IMR-90 (cell line): ENCODE measurements around the gene SCAMP2. TPM values are rescaled to one million over a fixed set of nuclear protein-coding genes. Genes with fewer than 3 reads are reported as not detected.
A peak's percentile ranks its signal among the peaks of the same experiment; 100 is the strongest.

Experiments used
- ATAC-seq: fragments of 200-7000 bp; cut with Tn5 transposase; 2 replicates; pipeline ENCODE4 v1.9.1; 2020; ENCODE audit warnings: low read depth, mild to moderate bottlenecking, moderate library complexity
- BruUV-seq: library from RNA; stranded (reverse); fragments of 400-500 nt; replicated peaks from 2 replicates; lab custom pipeline; 2021; lab: Mats Ljungman, UMichigan
- CTCF ChIA-PET: fragments of 300-600 bp; formaldehyde crosslinking; extraction: SDS; loops from one replicate; lab custom pipeline; 2021; ENCODE audit warnings: antibody characterized with exemption; lab: Yijun Ruan, JAX
- POLR2A ChIA-PET: fragments of 300-600 bp; sonication (Branson Sonifier 250); formaldehyde crosslinking; loops from one replicate; lab custom pipeline; 2022; ENCODE audit warnings: antibody characterized with exemption; ENCODE audit not compliant: unreplicated experiment; lab: Charles Lee
- DNase-seq: peaks from one replicate; pipeline ENCODE4 v3.0.0; 2013
- H2AFZ ChIP-seq: replicated peaks from 2 replicates; pipeline ENCODE3; 2013; ENCODE audit warnings: low read length, mild to moderate bottlenecking; ENCODE audit not compliant: poor library complexity
- H2AK5ac ChIP-seq: 2 replicates; pipeline ENCODE4 v1.6.1; 2013; ENCODE audit warnings: low read depth, low read length, inconsistent platforms
- H2AK9ac ChIP-seq: replicated peaks from 2 replicates; pipeline ENCODE3; 2013; ENCODE audit warnings: mild to moderate bottlenecking, low read depth, low read length, moderate library complexity; ENCODE audit not compliant: poor library complexity
- H2BK120ac ChIP-seq: 2 replicates; pipeline ENCODE4 v1.6.1; 2013; ENCODE audit warnings: low read depth, low read length, inconsistent platforms
- H2BK15ac ChIP-seq: 3 replicates; pipeline ENCODE4 v1.6.1; 2013; ENCODE audit warnings: low read depth, low read length, inconsistent platforms
- H2BK20ac ChIP-seq: 2 replicates; pipeline ENCODE4 v1.6.1; 2013; ENCODE audit warnings: low read depth, mild to moderate bottlenecking, inconsistent platforms, low read length, moderate library complexity
- H2BK5ac ChIP-seq: 2 replicates; pipeline ENCODE4 v1.6.1; 2013; ENCODE audit warnings: mild to moderate bottlenecking, low read depth, low read length, inconsistent platforms; ENCODE audit not compliant: poor library complexity, severe bottlenecking
- H3K14ac ChIP-seq: replicated peaks from 2 replicates; pipeline ENCODE4 v1.6.1; 2013; ENCODE audit warnings: low read depth, low read length, inconsistent platforms
- H3K18ac ChIP-seq: 2 replicates; pipeline ENCODE4 v1.6.1; 2013; ENCODE audit warnings: low read depth, low read length, control low read depth
- H3K23ac ChIP-seq: 2 replicates; pipeline ENCODE4 v1.6.1; 2013; ENCODE audit warnings: low read depth, low read length, inconsistent platforms
- H3K27ac ChIP-seq: 2 replicates; pipeline ENCODE4 v1.5.1; 2013; ENCODE audit warnings: mild to moderate bottlenecking, control low read depth, low read length; ENCODE audit not compliant: insufficient read depth
- H3K27me3 ChIP-seq: 2 replicates; pipeline ENCODE4 v1.6.1; 2013; ENCODE audit warnings: low read length; ENCODE audit not compliant: control insufficient read depth, insufficient read depth
- H3K36me3 ChIP-seq: 2 replicates; pipeline ENCODE4 v1.6.1; 2013; ENCODE audit warnings: low read length, mixed read lengths; ENCODE audit not compliant: control insufficient read depth, insufficient read depth
- H3K4ac ChIP-seq: 2 replicates; pipeline ENCODE4 v1.6.1; 2013; ENCODE audit warnings: low read depth, low read length, inconsistent platforms
- H3K4me1 ChIP-seq: 2 replicates; pipeline ENCODE4 v1.6.1; 2013; ENCODE audit warnings: low read length, mixed read lengths; ENCODE audit not compliant: control insufficient read depth, insufficient read depth
- H3K4me2 ChIP-seq: 2 replicates; pipeline ENCODE4 v1.6.1; 2013; ENCODE audit warnings: low read depth, mild to moderate bottlenecking, control low read depth, low read length, moderate library complexity
- H3K4me3 ChIP-seq: 2 replicates; pipeline ENCODE4 v1.5.1; 2013; ENCODE audit warnings: low read depth, mild to moderate bottlenecking, control low read depth, low read length, moderate library complexity; ENCODE audit not compliant: insufficient read depth
- H3K56ac ChIP-seq: 2 replicates; pipeline ENCODE4 v1.6.1; 2013; ENCODE audit warnings: low read length, inconsistent platforms; ENCODE audit not compliant: insufficient read depth; ENCODE audit errors: extremely low read depth
- H3K79me1 ChIP-seq, 2 experiments: 2 replicates each; pipeline ENCODE4 v1.6.1; 2013; ENCODE audit warnings: low read length in 2 of 2, inconsistent platforms in 1 of 2, low read depth in 1 of 2
- H3K9ac ChIP-seq: 2 replicates; pipeline ENCODE4 v1.6.1; 2013; ENCODE audit warnings: low read depth, low read length, control low read depth
- H3K9me1 ChIP-seq: 2 replicates; pipeline ENCODE4 v1.6.1; 2013; ENCODE audit warnings: low read length, inconsistent platforms; ENCODE audit not compliant: insufficient read depth
- H3K9me3 ChIP-seq: 2 replicates; pipeline ENCODE4 v1.6.1; 2013; ENCODE audit warnings: low read length; ENCODE audit not compliant: control insufficient read depth, insufficient read depth
- H4K20me1 ChIP-seq: 2 replicates; pipeline ENCODE4 v1.6.1; 2013; ENCODE audit warnings: low read length, inconsistent platforms; ENCODE audit not compliant: insufficient read depth
- H4K5ac ChIP-seq: 2 replicates; pipeline ENCODE4 v1.6.1; 2013; ENCODE audit warnings: mild to moderate bottlenecking, low read depth, low read length, control low read depth
- H4K8ac ChIP-seq, 2 experiments: 2 replicates each; pipeline ENCODE4 v1.6.1; 2013; ENCODE audit warnings: low read depth in 2 of 2, low read length in 2 of 2, control low read depth in 1 of 2, inconsistent platforms in 1 of 2
- H4K91ac ChIP-seq: 2 replicates; pipeline ENCODE4 v1.6.1; 2013; ENCODE audit warnings: low read depth, low read length, inconsistent platforms; ENCODE audit not compliant: insufficient read depth
- MAFK ChIP-seq: IDR thresholded peaks from 2 replicates; pipeline ENCODE4 v1.6.1; 2012; ENCODE audit warnings: low read depth, low read length, improper control_type of control experiment
- WGBS, 2 experiments: methylation state at CpG; one replicate each; pipeline versions ENCODE4 v1.1.5 to v1.1.7; 2013; ENCODE audit warnings: missing lambda C conversion rate in 2 of 2; ENCODE audit not compliant: insufficient read length in 1 of 2; ENCODE audit errors: extremely low coverage in 2 of 2; 5-methylcytosine and 5-hydroxymethylcytosine counted together
- dilution Hi-C: fragments of 300-500 bp; cut with HindIII; formaldehyde crosslinking; loops from one replicate; pipeline ENCODE4 v1.14.3; 2018; ENCODE audit warnings: low sequenced_read_pairs; ENCODE audit not compliant: unreplicated experiment
- in situ Hi-C: fragments of 300-500 bp; cut with MboI; formaldehyde crosslinking; loops from 3 replicates; pipeline ENCODE4 v1.14.3; 2019; ENCODE audit warnings: low sequenced_read_pairs, inconsistent platforms, mixed read lengths
- intact Hi-C: fragments of 100-400 bp; cut with micrococcal nuclease; formaldehyde crosslinking; loops from 2 replicates; pipeline ENCODE4 v1.10.0; 2022
- polyA plus RNA-seq, 3 experiments: library from polyadenylated mRNA; depleted of rRNA; stranded (reverse); fragments of >200 nt; gene quantifications; 2 replicates each; pipeline ENCODE4 v1.2.3, GENCODE V29; 2012; ENCODE audit warnings: low replicate concordance in 1 of 3
- total RNA-seq: library from RNA; depleted of rRNA; stranded (reverse); fragments of >200 nt; gene quantifications from 2 replicates; pipeline ENCODE4 v1.2.3, GENCODE V29; 2012

SCAMP2 gene
- total and polyA plus RNA-seq, 2 of the 4 experiments (the other 2 are of a cell fraction) = 25.8 to 111 TPM

GRCh38 chr15:74903676-74904075 is 30.5 kb upstream of the SCAMP2 start:
- Histone ChIP-seq H3K9ac (no peak overlapping the region), H3K18ac (no peak overlapping the region), H2AFZ (no peak overlapping the region), H3K9me3 (no peaks in the 10 kb centered on the region), H2AK9ac (peak overlapping the region; percentile 23), H4K91ac (no peak overlapping the region), H3K9me1 (peaks cover 4% of the 10 kb centered on the region), H2BK5ac (no peak overlapping the region), H3K4me3 (no peak overlapping the region), H4K20me1 (peaks cover 13% of the 10 kb centered on the region), H3K79me1 (peaks cover 34 to 71% of the 10 kb centered on the region in 2 experiments), H4K5ac (no peak overlapping the region), H2BK120ac (no peak overlapping the region), H3K14ac (no peak overlapping the region), H3K27ac (no peak overlapping the region), H3K36me3 (peaks cover 38% of the 10 kb centered on the region), H4K8ac (no peak overlapping the region), H3K56ac (no peak overlapping the region), H2BK20ac (no peak overlapping the region), H3K27me3 (no peaks in the 10 kb centered on the region), H3K4me1 (peaks cover 13% of the 10 kb centered on the region), H3K4me2 (no peak overlapping the region), H3K23ac (no peak overlapping the region; the same call in 1 of the 2 replicates), H2AK5ac (no peak overlapping the region), H2BK15ac (no peak overlapping the region), H3K4ac (no peak overlapping the region)
- BruUV-seq = no TSS peak
- POLR2A ChIA-PET = no interaction called here
- DNase-seq = peak; percentile 37
- no peak for TF ChIP-seq MAFK
- dilution Hi-C loops (no loop called here), intact Hi-C loops (loop anchor here (1.0 kb wide), 1 partner anchor 13 kb away; the partner anchor contains the start of gene MPI), in situ Hi-C loops (no loop called here)
- no CpG with 5 or more reads among the region's 1 CpG for WGBS, 2 experiments
- CTCF ChIA-PET = no interaction called here
- no peak for ATAC-seq
